NCI-H1048 (cell line): Measurements from ENCODE around the gene TEX13A.

Experiments used
- DNase-seq: peaks from one replicate; lab custom pipeline; 2025; lab: John Stamatoyannopoulos, UW

The TEX13A gene

GRCh38 chrX:105173071-105173470, 47.4 kb downstream of the TEX13A start:
- DNase-seq, result no peak
